ENCODE results near the gene MLLT3. TPM values are rescaled to one million over a fixed set of nuclear protein-coding genes. Genes with fewer than 3 reads are reported as not detected.
A peak's percentile ranks its signal among the peaks of the same experiment; 100 is the strongest.

The MLLT3 gene
- 15.8 and 30.1 TPM in 2 replicates for total RNA-seq

DNA sequence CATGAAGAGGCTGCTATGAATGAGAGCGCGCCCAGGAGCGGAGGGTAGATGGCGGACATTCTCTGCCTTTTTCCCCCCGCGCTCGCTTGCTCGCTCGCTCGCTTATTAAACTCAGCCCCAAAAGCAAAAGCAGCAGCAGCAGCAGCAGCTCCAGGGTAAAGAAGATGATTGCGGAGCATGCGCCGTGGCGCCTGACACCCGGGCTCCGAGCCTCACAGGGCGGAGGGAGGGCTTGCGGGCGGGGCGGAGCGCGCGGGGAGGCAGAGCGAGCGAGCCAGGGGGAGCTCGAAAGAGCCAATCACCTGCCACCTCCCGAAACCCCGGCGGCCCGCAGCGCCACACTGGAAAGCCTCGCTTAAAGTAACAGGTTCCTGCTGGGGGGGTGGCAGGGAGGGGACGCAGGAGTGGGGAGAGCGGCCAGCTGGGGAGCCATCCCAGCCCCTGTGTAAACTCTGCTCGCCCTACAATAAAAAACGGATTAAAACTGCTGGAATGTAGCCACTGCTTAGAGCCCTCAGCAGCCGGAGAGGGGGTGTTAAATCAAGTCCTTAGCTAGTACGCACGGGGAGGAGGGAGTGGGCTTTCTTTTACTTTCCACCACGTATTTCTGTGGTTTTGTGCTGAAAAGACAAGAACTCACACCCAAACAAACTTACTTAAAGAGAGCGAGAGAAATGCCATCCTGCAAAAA lies at the start of gene MLLT3:
MLLT3 (minus strand) TSS at position 170 of the 691 bp plus-strand sequence.
- DNase-seq (ENCODE audit: low read depth) (peak; percentile 85), FAIRE-seq (no peak)
- Histone ChIP-seq H3K27me3 (ENCODE audit: control insufficient read depth, insufficient read depth, low read length) (no peaks in the 10 kb centered on the region), H3K4me3 (ENCODE audit: low read depth, low read length) (peak within 1 kb of the TSS; percentile 86), H3K36me3 (ENCODE audit: control insufficient read depth, insufficient read depth, low read length) (no peaks in the 10 kb centered on the region)
- TF ChIP-seq, protein P1, sequence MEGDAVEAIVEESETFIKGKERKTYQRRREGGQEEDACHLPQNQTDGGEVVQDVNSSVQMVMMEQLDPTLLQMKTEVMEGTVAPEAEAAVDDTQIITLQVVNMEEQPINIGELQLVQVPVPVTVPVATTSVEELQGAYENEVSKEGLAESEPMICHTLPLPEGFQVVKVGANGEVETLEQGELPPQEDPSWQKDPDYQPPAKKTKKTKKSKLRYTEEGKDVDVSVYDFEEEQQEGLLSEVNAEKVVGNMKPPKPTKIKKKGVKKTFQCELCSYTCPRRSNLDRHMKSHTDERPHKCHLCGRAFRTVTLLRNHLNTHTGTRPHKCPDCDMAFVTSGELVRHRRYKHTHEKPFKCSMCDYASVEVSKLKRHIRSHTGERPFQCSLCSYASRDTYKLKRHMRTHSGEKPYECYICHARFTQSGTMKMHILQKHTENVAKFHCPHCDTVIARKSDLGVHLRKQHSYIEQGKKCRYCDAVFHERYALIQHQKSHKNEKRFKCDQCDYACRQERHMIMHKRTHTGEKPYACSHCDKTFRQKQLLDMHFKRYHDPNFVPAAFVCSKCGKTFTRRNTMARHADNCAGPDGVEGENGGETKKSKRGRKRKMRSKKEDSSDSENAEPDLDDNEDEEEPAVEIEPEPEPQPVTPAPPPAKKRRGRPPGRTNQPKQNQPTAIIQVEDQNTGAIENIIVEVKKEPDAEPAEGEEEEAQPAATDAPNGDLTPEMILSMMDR (IDR thresholded peaks at IDR 0.05; ENCODE audit: insufficient read depth, low read length, severe bottlenecking): no peak

GRCh38 chr9:20671635-20672034 lies 49.3 kb upstream of the MLLT3 start:
- Histone ChIP-seq H3K4me3 (ENCODE audit: low read depth, low read length) (no peak overlapping the region), H3K27me3 (ENCODE audit: control insufficient read depth, insufficient read depth, low read length) (no peaks in the 10 kb centered on the region), H3K36me3 (ENCODE audit: control insufficient read depth, insufficient read depth, low read length) (no peaks in the 10 kb centered on the region)
- FAIRE-seq (no peak), DNase-seq (ENCODE audit: low read depth) (no peak)
- TF ChIP-seq, protein P1 (IDR thresholded peaks at IDR 0.05; ENCODE audit: insufficient read depth, low read length, severe bottlenecking): no peak

GRCh38 chr9:20670395-20670794 lies 48.1 kb upstream of the MLLT3 start:
- TF ChIP-seq, protein P1 (IDR thresholded peaks at IDR 0.05; ENCODE audit: insufficient read depth, low read length, severe bottlenecking): no peak
- Histone ChIP-seq H3K27me3 (ENCODE audit: control insufficient read depth, insufficient read depth, low read length) (no peaks in the 10 kb centered on the region), H3K4me3 (ENCODE audit: low read depth, low read length) (no peak overlapping the region), H3K36me3 (ENCODE audit: control insufficient read depth, insufficient read depth, low read length) (no peaks in the 10 kb centered on the region)
- DNase-seq (ENCODE audit: low read depth) (no peak), FAIRE-seq (no peak)

DNA sequence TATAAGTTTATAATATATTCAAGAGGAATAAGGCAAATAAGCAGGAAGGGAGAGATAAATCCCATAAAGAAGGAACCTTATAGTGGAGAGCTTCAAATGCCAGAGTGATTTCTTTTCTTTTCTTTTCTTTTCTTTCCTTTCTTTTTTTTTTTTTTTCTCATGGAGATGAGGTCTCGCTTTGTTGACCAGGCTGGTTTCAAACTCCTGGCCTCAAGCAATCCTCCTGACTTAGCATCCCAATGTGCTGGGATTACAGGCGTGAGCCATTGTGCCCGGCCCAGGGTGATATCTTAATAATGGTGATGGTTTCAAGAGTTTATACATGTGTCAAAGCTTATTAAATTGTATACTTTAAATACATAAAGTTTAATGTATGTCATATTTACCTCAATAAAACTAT lies 42.2 kb upstream of the MLLT3 start:
- H3K36me3 ChIP-seq (ENCODE audit: control insufficient read depth, insufficient read depth, low read length): no peaks in the 10 kb centered on the region
- no peak overlapping the region for H3K4me3 ChIP-seq (ENCODE audit: low read depth, low read length)
- TF ChIP-seq, protein P1 (IDR thresholded peaks at IDR 0.05; ENCODE audit: insufficient read depth, low read length, severe bottlenecking): no peak
- DNase-seq (ENCODE audit: low read depth) (no peak), FAIRE-seq (no peak)
- H3K27me3 ChIP-seq (ENCODE audit: control insufficient read depth, insufficient read depth, low read length): no peaks in the 10 kb centered on the region

DNA sequence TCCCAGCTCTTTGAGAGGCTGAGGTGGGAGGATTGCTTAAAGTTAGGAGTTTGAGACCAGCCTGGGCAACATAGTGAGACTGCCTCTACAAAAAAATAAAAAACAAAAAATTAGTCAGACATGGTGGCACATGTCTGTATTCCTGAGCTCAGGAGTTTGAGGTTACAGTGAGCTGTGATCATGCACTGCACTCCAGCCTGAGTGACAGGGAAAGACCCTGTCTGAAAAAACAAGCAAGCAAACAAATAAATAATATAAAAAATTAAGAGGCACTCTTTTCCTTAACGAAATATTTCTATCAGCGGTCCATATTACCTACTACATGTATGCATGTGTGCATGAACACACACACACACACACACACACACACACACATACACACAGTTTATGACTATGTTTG lies 40.8 kb upstream of the MLLT3 start:
- DNase-seq (ENCODE audit: low read depth): no peak
- no peaks in the 10 kb centered on the region for H3K36me3 ChIP-seq (ENCODE audit: control insufficient read depth, insufficient read depth, low read length)
- TF ChIP-seq, protein P1 (IDR thresholded peaks at IDR 0.05; ENCODE audit: insufficient read depth, low read length, severe bottlenecking): no peak
- no peak for FAIRE-seq
- no peak overlapping the region for H3K4me3 ChIP-seq (ENCODE audit: low read depth, low read length)
- no peaks in the 10 kb centered on the region for H3K27me3 ChIP-seq (ENCODE audit: control insufficient read depth, insufficient read depth, low read length)

DNA sequence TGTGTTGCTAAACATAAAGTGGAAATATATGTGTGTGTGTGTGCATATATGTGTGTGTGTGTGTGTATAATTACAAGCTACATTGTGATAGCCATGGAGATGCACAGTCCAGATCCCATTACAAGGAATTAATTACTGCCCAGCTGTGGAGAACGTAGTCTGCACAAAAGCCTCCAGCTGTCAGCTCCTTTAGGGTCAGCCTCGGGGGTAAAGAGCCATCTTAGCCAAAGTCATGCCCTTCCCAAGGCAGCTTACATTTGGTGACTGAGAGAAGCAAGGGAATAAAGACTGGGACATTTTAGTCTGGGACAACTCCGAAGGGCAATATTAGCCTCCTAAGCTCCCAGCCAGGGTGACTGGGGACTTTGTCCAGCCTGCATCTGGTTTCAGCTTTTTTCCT lies 39.9 kb upstream of the MLLT3 start:
- Histone ChIP-seq H3K36me3 (ENCODE audit: control insufficient read depth, insufficient read depth, low read length) (no peaks in the 10 kb centered on the region), H3K27me3 (ENCODE audit: control insufficient read depth, insufficient read depth, low read length) (no peaks in the 10 kb centered on the region), H3K4me3 (ENCODE audit: low read depth, low read length) (no peak overlapping the region)
- FAIRE-seq: no peak
- TF ChIP-seq, protein P1 (IDR thresholded peaks at IDR 0.05; ENCODE audit: insufficient read depth, low read length, severe bottlenecking): no peak
- no peak for DNase-seq (ENCODE audit: low read depth)

Measured in bronchial epithelial cell (primary cell).